Measurements from ENCODE around the gene ZMYND8. TPM values are rescaled to one million over a fixed set of nuclear protein-coding genes. Genes with fewer than 3 reads are reported as not detected.
A peak's percentile ranks its signal among the peaks of the same experiment; 100 is the strongest.

The ZMYND8 gene
- polyA plus RNA-seq, 1 donor from 2014 or later, result 16.8 TPM

DNA sequence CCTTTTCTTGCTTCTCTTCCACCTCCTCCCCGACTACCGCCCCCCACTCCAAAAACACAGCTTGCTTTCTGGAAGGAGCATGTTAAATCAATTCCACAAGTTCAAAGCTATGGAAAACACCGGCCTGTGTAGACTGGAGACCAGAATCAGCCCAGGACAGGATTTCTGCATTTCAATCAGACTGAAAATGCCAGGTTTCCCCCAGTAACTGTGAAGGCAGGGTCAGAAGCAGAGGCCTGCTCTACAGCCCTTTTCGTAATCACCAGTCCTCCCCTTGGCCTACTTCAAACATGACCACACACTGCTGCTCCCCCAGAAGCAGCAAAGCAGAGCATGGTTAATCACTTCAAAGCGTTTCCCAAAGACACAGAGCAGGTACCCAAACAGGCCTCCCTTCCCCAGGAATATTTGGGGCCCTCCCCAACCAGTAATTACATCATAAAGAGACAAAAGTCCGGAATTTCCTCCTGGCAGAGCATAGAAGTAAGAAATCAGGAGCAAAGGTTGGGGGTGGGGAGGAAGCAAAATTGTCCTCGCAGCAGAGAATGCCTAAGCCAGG is 38.4 kb downstream of the ZMYND8 start:
- H3K9me2 ChIP-seq (ENCODE audit: insufficient read depth, low read length), result no peaks in the 10 kb centered on the region
- peaks cover 4% of the 10 kb centered on the region for H3F3A ChIP-seq (ENCODE audit: insufficient read depth, low read length, poor library complexity, severe bottlenecking)
- no peak overlapping the region for H3K4me2 ChIP-seq (ENCODE audit: low read length)
- H3K4me3 ChIP-seq (ENCODE audit: low read length), result peak overlapping the region; percentile 57
- H3K27ac ChIP-seq (ENCODE audit: low read length), result no peak overlapping the region
- H3K27me3 ChIP-seq (ENCODE audit: insufficient read depth, low read depth, low read length), result no peaks in the 10 kb centered on the region
- H2AFZ ChIP-seq (ENCODE audit: low read depth, low read length), result no peak overlapping the region
- H3K36me3 ChIP-seq (ENCODE audit: insufficient read depth, low read length), result no peaks in the 10 kb centered on the region
- no peaks in the 10 kb centered on the region for H3K9me3 ChIP-seq (ENCODE audit: low read length)
- peaks cover 13% of the 10 kb centered on the region for H3K79me2 ChIP-seq (replicated peaks; ENCODE audit: insufficient read depth, low read length)
- TF ChIP-seq TAF1 (IDR thresholded peaks at IDR 0.05; ENCODE audit: low read depth) (no peak), MXI1 (conservative IDR thresholded peaks at IDR 0.05; ENCODE audit: poor library complexity, severe bottlenecking) (no peak), POLR2AphosphoS5 (IDR thresholded peaks at IDR 0.05) (no peak), EP300 (conservative IDR thresholded peaks at IDR 0.05; ENCODE audit: poor library complexity, severe bottlenecking) (no peak), EZH2 (IDR thresholded peaks at IDR 0.05; ENCODE audit: borderline replicate concordance, insufficient read depth, low read length, poor library complexity, severe bottlenecking) (no peak), RAD21 (conservative IDR thresholded peaks at IDR 0.05) (no peak)
- TF ChIP-seq, protein P1, sequence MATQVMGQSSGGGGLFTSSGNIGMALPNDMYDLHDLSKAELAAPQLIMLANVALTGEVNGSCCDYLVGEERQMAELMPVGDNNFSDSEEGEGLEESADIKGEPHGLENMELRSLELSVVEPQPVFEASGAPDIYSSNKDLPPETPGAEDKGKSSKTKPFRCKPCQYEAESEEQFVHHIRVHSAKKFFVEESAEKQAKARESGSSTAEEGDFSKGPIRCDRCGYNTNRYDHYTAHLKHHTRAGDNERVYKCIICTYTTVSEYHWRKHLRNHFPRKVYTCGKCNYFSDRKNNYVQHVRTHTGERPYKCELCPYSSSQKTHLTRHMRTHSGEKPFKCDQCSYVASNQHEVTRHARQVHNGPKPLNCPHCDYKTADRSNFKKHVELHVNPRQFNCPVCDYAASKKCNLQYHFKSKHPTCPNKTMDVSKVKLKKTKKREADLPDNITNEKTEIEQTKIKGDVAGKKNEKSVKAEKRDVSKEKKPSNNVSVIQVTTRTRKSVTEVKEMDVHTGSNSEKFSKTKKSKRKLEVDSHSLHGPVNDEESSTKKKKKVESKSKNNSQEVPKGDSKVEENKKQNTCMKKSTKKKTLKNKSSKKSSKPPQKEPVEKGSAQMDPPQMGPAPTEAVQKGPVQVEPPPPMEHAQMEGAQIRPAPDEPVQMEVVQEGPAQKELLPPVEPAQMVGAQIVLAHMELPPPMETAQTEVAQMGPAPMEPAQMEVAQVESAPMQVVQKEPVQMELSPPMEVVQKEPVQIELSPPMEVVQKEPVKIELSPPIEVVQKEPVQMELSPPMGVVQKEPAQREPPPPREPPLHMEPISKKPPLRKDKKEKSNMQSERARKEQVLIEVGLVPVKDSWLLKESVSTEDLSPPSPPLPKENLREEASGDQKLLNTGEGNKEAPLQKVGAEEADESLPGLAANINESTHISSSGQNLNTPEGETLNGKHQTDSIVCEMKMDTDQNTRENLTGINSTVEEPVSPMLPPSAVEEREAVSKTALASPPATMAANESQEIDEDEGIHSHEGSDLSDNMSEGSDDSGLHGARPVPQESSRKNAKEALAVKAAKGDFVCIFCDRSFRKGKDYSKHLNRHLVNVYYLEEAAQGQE (IDR thresholded peaks at IDR 0.05; ENCODE audit: borderline replicate concordance), result no peak
- TF ChIP-seq, protein P2, sequence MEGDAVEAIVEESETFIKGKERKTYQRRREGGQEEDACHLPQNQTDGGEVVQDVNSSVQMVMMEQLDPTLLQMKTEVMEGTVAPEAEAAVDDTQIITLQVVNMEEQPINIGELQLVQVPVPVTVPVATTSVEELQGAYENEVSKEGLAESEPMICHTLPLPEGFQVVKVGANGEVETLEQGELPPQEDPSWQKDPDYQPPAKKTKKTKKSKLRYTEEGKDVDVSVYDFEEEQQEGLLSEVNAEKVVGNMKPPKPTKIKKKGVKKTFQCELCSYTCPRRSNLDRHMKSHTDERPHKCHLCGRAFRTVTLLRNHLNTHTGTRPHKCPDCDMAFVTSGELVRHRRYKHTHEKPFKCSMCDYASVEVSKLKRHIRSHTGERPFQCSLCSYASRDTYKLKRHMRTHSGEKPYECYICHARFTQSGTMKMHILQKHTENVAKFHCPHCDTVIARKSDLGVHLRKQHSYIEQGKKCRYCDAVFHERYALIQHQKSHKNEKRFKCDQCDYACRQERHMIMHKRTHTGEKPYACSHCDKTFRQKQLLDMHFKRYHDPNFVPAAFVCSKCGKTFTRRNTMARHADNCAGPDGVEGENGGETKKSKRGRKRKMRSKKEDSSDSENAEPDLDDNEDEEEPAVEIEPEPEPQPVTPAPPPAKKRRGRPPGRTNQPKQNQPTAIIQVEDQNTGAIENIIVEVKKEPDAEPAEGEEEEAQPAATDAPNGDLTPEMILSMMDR (IDR thresholded peaks at IDR 0.05; ENCODE audit: poor library complexity, severe bottlenecking), result no peak
- no peaks in the 10 kb centered on the region for H4K20me1 ChIP-seq (ENCODE audit: insufficient read depth)
- H3K9ac ChIP-seq (ENCODE audit: low read length), result peak overlapping the region; percentile 23

DNA sequence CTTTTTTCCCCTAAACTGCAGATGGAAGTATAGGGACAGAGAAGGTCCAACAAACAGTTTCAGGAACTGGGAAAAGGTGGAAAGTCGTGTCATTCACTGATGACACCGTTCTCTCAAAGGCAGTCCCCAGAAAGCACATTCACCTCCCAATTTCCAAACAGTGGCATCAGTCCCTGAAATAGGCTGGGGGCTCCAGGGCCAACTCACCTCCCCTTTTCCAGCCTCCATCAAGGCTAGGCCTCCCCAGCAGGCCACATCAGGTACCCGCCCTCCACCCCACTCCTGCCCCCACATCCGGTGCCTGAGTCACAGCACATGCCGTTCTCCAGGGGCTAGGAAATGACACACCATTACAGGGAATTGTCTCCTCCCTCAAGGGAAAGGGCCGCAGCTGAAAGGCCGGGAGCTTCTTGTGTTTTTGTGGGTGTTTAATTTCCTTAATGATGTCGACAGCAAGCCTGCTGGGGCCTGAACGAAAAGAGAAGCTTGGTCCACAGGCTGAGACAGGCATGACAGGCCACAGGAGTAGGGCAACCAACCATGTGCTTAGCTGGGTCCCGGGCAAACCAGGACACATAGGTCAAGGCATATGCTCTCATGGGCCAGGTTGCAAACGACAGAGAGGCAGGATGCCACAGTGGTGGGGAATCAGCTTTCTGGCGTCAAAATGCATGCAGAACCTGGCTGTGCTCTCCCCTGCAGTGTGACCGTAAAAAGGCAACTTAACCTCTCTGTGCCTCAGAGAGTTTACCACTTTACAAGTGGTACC is 39.2 kb downstream of the ZMYND8 start:
- Histone ChIP-seq H3F3A (ENCODE audit: insufficient read depth, low read length, poor library complexity, severe bottlenecking) (peaks cover 4% of the 10 kb centered on the region), H3K4me2 (ENCODE audit: low read length) (no peak overlapping the region), H3K36me3 (ENCODE audit: insufficient read depth, low read length) (no peaks in the 10 kb centered on the region), H3K27me3 (ENCODE audit: insufficient read depth, low read depth, low read length) (no peaks in the 10 kb centered on the region), H3K79me2 (replicated peaks; ENCODE audit: insufficient read depth, low read length) (peaks cover 10% of the 10 kb centered on the region), H3K9me2 (ENCODE audit: insufficient read depth, low read length) (no peaks in the 10 kb centered on the region), H3K27ac (ENCODE audit: low read length) (no peak overlapping the region), H4K20me1 (ENCODE audit: insufficient read depth) (no peaks in the 10 kb centered on the region), H2AFZ (ENCODE audit: low read depth, low read length) (no peak overlapping the region), H3K9me3 (ENCODE audit: low read length) (no peaks in the 10 kb centered on the region), H3K4me3 (ENCODE audit: low read length) (no peak overlapping the region), H3K9ac (ENCODE audit: low read length) (no peak overlapping the region)
- TF ChIP-seq EP300 (conservative IDR thresholded peaks at IDR 0.05; ENCODE audit: poor library complexity, severe bottlenecking), result no peak
- no peak for TF ChIP-seq TAF1 (IDR thresholded peaks at IDR 0.05; ENCODE audit: low read depth)
- TF ChIP-seq, protein P2 (IDR thresholded peaks at IDR 0.05; ENCODE audit: poor library complexity, severe bottlenecking), result no peak
- no peak for TF ChIP-seq POLR2AphosphoS5 (IDR thresholded peaks at IDR 0.05)
- no peak for TF ChIP-seq RAD21 (conservative IDR thresholded peaks at IDR 0.05)
- TF ChIP-seq SMC3 (conservative IDR thresholded peaks at IDR 0.05; ENCODE audit: poor library complexity), result no peak
- no peak for TF ChIP-seq EZH2 (IDR thresholded peaks at IDR 0.05; ENCODE audit: borderline replicate concordance, insufficient read depth, low read length, poor library complexity, severe bottlenecking)
- no peak for TF ChIP-seq MXI1 (conservative IDR thresholded peaks at IDR 0.05; ENCODE audit: poor library complexity, severe bottlenecking)
- TF ChIP-seq, protein P1 (IDR thresholded peaks at IDR 0.05; ENCODE audit: borderline replicate concordance), result no peak
